CD4-positive, alpha-beta T cell treated with Interleukin-1 beta for 1 hour (primary cell): ENCODE results near the gene KLHDC8A.
A peak's percentile ranks its signal among the peaks of the same experiment; 100 is the strongest.
"Not testable (repeated sequence)": the region's sequence is repeated elsewhere in the genome, so short reads cannot be mapped to it uniquely, and the experiment has no call there.

Experiments used
- DNase-seq, 2 donors: peaks; one replicate each; pipeline ENCODE4 v3.0.0-alpha.2; 2020 to 2022

KLHDC8A gene, protein sequence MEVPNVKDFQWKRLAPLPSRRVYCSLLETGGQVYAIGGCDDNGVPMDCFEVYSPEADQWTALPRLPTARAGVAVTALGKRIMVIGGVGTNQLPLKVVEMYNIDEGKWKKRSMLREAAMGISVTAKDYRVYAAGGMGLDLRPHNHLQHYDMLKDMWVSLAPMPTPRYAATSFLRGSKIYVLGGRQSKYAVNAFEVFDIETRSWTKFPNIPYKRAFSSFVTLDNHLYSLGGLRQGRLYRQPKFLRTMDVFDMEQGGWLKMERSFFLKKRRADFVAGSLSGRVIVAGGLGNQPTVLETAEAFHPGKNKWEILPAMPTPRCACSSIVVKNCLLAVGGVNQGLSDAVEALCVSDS

DNA sequence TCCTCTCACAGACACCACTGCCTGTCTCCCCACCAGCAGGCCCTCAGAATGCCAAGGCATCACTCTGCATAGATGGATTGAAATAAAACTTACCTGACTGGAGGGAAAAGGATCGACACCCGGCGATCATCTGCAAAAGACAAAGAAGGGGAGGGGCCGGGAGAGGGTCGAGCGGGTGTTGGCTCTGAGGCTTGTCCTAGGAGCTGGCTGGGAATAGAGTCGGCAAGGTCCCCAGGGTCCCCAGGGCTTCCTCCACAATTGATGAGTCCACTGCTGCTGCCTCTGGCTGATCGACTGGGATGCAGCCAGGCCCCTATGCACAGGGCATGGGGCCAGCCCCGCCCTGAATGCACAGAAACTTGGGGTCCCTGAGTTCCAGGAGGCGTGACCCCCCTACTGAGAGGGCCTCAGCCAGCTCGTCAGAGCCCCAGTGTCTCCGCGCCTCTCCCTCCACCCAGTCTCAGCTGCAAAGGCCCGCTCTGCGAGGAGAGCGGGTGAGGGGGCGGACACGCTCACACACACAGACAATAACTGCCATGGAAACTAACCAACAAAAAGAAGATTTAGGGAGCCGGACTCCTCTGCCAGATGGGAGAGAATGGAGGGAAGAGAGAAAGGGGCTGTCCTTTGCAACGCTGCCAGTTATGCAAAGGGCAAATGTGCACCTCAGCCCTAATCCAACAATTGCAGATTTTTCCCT, at the start of gene KLHDC8A:
KLHDC8A (minus strand) TSS at position 483 of the 700 bp plus-strand sequence. CDS start 13,318 bp downstream, outside the sequence.
- DNase-seq: no peak

DNA sequence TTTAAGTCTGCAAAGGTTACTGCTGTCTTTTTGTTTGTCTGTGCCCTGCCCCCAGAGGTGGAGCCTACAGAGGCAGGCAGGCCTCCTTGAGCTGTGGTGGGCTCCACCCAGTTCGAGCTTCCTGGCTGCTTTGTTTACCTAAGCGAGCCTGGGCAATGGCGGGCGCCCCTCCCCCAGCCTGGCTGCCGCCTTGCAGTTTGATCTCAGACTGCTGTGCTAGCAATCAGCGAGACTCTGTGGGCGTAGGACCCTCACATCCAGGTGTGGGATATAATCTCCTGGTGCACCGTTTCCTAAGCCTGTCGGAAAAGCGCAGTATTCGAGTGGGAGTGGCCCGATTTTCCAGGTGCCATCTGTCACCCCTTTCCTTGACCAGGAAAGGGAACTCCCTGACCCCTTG, 49.5 kb upstream of the KLHDC8A start:
- DNase-seq: peak in 1 of 2 donors; percentile 4

DNA sequence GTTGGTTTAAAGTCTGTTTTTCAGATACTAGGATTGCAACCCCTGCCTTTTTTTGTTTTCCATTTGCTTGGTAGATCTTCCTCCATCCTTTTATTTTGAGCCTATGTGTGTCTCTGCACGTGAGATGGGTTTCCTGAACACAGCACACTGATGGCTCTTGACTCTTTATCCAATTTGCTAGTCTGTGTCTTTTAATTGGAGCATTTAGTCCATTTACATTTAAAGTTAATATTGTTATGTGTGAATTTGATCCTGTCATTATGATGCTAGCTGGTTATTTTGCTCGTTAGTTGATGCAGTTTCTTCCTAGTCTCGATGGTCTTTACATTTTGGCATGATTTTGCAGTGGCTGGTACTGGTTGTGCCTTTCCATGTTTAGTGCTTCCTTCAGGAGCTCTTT, 47.8 kb upstream of the KLHDC8A start:
- DNase-seq: not testable (repeated sequence)

DNA sequence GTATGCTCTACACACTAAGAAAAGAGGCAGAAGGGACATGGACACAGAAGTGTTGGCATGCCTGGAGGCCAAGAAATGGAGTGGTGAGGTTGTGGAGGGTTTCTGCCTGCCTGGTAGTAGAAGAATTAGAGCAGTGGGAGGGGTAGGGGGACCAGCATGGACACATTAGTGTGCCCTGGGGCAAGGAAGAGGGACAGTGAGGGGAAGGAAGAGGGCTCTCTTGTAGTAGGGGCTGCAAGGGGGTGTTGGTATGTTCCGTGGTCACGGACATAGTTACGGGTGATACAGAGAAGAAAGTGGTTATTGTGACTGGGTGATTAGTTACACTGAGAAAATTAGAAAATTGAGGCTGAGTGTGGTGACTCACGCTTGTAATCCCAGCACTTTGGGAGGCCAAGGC, 41.9 kb upstream of the KLHDC8A start:
- DNase-seq: no peak

DNA sequence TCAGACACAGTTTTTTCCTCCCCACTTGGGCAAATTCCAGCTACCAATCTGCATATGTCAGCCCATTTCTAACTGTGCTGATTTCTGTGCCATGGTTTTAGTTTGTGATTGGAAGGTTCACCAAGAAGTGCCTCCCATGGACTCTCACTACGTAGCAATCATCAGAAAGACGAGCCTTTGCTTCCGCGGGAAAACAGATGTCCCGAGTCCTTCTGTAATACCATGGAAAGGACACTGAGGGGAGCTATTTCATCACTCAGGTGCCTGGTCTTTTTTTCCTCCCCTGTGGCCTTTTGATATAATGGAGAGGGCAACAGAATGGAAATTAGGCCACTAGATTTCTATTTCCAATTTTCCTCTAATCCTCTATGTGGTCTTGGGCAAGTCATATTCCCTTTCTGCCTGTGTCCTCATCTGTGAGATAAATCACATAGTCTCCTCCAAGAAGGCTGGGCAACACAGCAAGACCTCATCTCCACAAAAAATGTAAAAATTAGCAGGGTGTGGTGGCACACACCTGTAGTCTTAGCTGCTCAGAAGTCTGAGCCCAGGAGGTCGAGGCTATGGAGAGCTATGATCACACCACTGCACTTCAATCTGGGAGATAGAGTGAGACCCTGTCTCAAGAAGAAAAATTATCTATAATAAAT, 40.4 kb upstream of the KLHDC8A start:
- peak; percentile 4 to 55 for DNase-seq

DNA sequence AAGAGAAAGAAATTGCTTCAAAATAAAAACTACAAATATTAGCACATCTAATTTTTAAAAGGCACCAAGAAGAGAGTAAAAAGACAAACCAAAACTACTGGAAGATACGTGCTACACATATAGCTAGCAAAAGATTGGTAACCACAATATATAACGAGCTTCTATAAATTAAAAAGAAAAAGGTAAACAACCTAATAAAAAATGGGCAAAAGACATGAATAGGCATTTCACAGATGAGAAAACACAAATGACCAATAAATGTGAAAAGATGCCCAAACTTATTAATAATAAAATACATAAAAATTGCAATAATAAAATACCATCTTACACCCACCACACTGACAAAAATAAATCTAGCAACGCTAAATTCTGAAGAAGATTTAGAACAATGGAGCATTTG, 38.9 kb upstream of the KLHDC8A start:
- DNase-seq: no peak

DNA sequence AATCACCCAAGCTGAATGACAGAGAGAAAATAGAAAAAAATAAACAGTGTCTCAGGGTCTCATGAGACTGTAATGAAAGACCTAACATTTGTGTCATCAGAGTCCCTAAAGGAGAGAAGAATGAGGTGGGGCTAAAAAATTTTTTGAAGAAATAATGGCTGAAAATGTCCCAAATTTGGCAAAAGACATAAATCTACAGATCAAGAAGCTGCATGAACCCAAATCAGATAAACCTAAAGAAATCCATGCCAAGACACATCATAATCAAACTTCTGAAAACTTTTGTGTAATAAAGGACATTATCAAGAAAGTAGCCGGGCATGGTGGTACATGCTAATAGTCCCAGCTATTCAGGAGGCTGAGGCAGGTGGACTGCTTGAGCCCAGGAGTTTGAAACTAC, 35.9 kb upstream of the KLHDC8A start:
- no peak for DNase-seq

DNA sequence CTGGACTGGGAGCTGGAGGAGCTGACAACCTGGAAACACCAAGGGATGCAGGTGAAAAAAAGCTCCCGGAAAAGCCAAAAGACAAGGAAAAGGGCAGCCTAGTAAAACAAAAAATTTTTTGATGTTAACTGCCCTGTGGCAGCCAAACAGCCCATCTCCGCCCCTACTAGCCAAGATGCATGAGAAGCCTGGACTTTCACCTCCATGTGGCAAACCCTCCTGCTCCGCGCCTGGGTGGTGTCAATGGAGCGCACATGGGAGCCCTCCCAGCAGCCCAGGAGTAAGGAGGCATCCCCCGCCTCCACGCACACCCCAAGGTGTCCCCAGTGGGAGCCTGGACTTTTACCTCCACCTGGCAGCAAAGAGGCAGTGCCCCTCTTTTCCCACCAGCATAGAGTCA, 34.7 kb upstream of the KLHDC8A start:
- DNase-seq: no peak

DNA sequence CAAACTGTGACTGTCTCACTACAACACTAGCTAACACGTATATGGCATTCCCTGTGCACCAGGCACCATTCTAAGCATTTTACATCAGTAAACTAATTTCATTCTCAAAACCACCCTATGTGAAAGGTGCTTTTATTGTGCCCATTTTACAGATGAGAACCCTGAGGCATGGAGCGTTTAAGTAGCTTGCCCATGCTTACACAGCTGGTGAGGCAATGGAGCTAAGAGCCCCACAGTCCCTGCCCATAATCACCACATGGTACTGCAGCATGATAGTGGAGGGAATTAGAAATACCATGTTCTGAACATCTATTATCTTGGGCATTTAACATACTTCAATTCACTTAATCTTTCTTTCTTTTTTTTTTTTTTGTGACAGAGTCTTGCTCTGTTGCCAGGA, 31.1 kb upstream of the KLHDC8A start:
- DNase-seq: no peak

DNA sequence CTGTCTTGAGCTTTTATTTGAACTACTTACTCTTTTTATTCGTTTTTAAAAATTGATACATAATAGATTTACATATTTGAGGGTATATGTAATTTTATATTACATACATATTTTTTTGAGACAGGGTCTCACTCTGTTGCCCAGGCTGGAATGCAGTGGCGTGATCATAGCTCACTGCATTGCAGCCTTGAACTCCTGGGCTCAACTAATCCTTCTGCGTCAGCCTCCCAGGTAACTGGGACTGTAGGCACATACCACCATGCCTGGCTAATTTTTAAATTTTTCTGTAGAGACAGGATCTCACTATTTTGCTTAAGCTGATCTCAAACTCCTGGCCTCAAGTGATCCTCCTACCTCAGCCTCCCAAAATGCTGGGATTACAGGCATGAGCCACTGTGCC, 26.3 kb upstream of the KLHDC8A start:
- DNase-seq: not testable (repeated sequence)

DNA sequence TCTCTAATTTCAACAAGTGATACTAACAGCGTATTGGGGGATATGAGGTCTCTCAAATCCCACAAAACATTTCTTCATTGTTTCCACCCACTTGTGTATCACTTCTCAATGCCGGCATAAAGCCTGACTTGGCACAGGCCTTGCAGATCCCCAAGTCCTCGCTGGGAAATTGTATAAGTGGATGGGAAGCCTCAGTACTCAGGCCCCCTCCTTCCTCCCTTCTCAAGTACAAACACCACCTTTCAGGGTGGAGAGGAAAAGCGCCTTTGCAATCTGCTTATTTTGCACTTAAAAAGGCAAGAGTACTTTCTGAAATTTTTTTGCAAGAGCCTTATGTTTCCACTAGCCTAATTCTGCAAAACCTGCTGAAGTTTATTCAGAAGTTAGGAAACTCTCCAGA, 25.8 kb upstream of the KLHDC8A start:
- no peak for DNase-seq

DNA sequence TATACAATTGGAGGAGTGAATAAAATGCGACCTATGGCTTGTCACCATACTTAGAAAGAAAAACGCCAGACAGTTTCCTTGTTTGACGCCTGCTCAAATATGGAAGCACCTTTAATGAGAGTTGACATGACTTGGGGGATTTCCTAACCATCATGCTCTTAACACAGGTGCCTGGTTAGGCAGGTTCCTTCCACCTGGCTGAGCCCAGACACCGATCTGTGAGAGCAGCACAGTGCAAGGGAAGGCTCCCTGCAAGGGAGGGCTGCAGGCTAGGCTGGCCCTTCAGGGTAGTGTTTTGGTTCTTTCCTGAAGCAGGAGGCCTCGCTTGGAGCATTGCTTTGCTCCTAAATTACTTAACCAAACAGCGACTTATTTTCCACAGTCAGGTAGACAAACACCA, 24.6 kb upstream of the KLHDC8A start:
- DNase-seq: no peak

DNA sequence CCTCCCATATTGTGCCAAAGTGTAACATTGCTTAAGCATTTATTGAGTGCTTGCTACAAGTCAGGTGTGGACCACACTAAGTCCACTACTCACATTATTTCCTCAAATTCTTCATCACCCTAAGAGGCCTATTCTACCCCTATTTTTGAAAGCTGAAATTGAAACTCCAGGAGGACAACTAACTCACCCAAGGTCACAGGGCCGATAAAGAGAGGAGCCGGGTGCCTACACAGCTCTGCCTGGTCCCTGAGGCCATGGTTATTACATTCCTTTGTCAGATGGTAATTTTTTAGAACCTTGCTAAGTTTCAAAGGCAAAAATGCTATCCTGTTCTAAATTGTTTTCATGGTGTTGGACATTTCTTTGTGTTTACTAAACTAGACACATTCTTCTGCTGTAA, 24.2 kb upstream of the KLHDC8A start:
- DNase-seq: no peak

DNA sequence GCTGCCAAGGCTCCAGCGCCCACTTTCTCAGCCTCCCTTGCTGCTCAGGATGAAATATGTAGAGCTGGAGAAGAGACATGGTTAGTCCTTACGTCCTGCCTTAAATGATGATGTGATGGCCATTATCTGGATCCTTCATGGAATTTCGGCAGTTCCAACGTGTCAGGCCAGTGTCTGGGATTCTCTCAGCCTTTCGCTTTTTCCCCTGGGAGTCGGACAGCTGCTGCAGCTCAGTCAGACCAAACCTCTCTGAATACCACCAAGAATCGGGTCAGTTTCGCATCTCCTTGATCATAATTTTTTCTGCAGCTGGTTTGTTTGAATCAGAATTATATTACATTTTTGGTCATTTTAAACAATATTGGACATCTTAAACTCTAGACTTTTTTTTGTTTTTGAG, 22.3 kb upstream of the KLHDC8A start:
- no peak for DNase-seq

DNA sequence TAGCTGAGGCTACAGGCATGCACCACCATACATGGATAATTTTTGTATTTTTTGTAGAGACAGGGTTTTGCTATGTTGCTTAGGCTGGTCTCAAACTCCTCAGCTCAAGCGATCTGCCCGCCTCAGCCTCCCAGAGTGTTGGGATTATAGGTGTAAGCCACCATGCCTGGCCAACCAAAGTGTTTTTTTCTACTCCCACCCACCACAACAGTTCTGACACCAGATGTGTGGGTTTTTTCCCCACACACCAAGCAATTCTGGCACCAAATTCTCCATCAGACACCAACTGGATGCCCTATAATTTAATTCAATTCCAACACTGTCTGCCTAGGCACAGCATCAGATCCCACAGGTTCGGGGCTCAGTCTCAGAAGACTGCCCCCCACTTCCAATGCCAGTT, 20.6 kb upstream of the KLHDC8A start:
- no peak for DNase-seq

DNA sequence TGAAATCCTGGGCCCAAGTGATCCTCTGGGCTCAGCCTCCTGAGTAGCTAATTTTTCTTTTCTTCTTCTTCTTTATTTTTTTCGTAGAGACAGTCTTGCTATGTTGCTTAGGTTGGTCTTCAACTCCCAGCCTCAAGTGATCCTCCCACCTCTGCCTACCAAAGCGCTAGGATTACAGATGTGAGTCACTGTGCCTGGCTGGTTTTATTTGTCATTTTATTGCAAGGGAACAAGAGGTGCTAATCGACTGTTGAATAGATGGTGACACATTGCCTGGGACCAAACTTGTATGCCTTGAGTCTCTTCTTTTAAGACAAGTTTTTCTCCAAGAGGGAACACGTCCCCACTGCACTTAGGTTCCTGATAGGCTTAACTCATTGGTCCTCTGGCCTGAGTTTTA, 20.0 kb upstream of the KLHDC8A start:
- no peak for DNase-seq

DNA sequence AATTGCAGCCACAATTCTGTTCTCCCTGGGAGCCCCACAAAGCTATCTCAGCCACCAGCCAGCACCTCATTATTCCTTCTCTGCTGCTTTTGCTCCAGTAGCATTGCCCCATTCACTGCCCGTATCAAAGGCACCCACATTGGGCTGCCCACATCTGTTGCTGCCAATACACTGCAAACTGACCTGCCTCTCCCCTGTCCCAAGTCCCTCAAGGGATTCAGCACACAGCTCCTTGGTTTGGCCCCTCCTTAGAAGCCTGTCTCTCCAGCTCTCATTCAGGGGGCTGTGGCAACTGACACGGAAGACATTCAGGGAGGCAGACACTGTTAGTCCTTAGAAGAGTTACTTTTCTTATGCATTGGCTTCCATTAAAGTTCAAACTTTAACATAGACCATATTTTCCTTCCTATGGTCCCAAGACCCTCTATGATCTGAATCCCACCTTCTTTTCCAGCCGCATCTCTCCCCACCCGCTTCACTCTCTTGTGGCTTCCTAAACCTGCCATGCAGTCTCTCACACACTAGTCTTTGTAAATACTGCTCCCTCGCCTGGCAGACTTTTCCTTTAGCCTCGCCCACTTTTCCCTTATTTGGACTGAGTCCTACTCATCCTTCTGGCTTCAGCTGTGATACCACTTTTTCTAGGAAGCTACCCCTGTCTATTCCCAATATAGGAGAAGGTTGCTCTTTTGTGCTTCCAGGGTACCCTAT, 19.3 kb upstream of the KLHDC8A start:
- DNase-seq: no peak

DNA sequence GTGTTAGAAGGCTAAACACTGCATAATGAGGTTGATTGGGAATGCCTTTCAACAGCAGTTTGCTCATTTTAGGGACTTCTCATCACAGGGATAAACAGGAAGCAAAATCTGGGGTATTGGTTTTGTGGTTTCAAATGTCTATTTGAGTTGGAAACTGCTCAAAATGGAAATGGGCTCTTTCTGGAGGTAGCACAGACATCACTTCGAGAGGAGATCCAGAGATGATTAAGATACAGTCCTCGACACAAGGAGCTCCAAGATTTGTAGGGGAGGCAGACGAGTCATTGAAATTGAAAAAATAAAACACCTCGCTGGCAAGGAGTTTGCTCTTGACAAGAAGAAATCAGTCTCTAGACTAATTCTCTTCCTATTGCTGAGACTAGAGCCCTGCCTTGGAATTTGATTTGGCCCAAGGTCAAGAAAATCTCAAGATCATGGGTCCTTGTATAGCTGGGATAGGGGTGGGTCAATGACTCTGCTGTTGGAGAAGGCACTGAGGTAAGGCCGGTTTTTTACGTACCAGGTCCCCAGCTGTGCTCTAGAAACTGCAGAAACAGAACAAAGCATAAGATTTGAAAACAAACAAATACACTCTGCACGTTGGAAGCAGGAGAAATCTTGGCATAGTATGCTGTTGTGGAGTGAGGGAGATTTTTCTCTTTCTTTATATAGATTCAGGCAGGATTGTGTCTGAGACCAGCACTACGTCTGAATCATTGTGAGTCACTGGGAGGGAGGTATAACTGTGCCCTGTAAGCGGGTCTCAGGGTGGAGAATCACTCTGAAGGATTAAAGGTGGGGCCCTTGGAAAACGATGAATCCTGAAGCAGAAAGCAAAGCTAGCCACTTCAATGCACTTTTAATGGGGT, 17.7 kb upstream of the KLHDC8A start:
- DNase-seq: no peak

DNA sequence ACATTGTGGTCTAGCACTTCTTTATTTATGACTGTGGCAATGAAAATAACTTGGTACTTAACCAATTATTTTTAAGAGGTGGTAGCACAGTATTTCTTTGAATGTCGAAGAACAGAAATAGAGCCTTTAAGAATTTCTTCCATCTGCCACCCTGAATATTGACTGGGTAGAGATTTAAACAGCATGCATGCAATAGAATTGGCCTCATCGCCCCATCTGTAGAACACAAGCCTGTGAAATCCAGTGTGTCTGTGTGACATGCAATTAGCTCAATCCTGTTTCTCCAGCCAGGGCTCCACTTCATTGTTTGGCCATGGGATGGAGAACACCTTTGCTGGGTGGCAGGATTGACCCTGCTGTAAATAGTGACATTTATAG, 17.1 kb upstream of the KLHDC8A start:
- DNase-seq: no peak

DNA sequence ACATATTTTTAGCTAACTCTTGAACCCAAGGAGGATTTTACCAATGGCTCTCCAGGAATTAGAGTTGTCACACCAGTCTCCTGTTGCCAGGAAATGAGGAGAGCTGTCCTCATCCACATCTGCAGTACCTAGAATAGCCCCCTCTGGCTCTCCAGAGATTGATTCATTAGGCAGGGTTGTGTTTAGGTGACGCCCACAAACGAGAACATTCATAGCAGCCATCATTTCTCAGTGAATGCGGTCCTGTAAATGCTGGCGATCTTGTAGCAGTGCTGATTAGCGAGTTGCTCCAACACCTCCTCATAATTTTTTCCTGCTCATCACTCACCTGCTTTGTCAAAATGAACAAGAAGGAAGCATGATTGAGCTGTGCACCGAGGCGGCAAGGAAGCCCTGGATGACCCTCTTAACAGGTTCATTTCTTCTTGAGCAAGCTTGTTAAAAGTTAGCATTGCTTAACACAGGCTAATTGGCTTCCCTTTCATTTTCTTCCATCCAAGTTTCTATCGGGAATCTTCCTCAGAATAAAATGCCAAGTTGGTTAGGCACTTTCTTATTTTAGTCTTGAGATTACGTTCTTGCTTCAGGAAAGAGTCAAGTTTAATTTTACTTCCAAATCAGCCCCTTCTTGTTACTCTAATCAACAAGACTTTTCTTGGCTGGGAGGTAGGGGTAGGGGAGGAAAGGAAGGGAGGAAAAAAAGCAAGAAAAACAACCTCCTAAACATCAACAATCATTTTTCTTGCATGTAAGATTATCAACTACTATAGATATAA, 16.5 kb upstream of the KLHDC8A start:
- DNase-seq: no peak

DNA sequence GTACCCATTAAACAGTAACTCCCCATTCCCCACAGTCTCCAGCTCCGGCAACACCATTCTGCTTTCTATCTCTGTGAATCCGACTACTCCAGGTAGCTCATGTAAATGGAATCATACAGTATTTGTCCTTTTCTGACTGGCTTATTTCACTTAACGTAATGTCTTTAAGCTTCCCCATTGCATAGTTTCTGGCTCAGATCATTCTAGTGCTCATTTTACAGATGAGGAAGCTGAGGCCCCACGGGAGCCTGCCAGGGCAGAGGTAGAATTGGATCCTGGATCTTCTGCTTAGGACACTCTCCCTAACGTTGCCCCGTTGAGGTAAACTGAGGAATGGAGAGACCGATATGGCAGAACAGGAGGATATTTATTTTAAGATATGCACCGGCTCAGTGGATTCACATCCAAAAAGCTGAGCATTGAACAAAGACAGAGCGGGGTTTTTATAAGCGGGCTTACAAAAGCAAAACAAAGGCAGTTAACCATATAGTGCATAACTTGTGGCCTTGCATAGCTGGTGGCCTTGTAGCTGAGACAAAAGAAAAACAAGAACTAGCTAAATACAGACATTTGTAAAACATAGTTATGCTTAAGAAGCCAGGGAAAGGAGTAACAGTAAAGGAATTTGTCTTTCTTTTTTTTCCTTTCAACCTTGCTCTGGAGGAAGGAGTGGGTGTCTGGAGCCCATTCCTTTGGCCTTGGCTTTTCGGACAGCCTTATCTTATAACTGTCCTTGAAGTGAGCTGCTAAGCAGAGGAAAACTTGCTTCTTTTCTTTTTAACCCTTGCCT, 15.3 kb upstream of the KLHDC8A start:
- DNase-seq: no peak
